ENCODE measurements around the gene AHDC1. TPM values are rescaled to one million over a fixed set of nuclear protein-coding genes. Genes with fewer than 3 reads are reported as not detected.
"Not testable (repeated sequence)": the region's sequence is repeated elsewhere in the genome, so short reads cannot be mapped to it uniquely, and the experiment has no call there.

AHDC1 gene
- polyA plus RNA-seq, 1 donor (not counting 4 experiments of a cell fraction or from before 2014, with no cell fraction given) = 4.2 TPM

- no peak for TF ChIP-seq CTCF (optimal IDR thresholded peaks at IDR 0.05 in 1 of 3, IDR thresholded peaks at IDR 0.05 in 1 of 3, conservative IDR thresholded peaks at IDR 0.05 in 1 of 3; ENCODE audit: extremely low read depth in 1 of 3, insufficient read depth in 2 of 3, low read length in 3 of 3)
- TF ChIP-seq EZH2 (IDR thresholded peaks at IDR 0.05; ENCODE audit: low read length) = no peak
- no peak overlapping the region for H2AFZ ChIP-seq (ENCODE audit: control insufficient read depth, low read length)
- H3K4me3 ChIP-seq (ENCODE audit: control insufficient read depth in 2 of 3, extremely low read depth in 1 of 3, insufficient read depth in 2 of 3, low read depth in 1 of 3, low read length in 3 of 3) = no peak overlapping the region
- no peaks in the 10 kb centered on the region for H3K79me2 ChIP-seq (ENCODE audit: control insufficient read depth, insufficient read depth, low read length)
- no peak for FAIRE-seq
- no peaks in the 10 kb centered on the region for H3K9me3 ChIP-seq (ENCODE audit: control insufficient read depth, low read depth, low read length)
- H3K4me1 ChIP-seq (ENCODE audit: control insufficient read depth, extremely low read depth, insufficient read depth, low read length) = peaks cover 17% of the 10 kb centered on the region
- no peaks in the 10 kb centered on the region for H3K36me3 ChIP-seq (ENCODE audit: control insufficient read depth in 2 of 2, extremely low read depth in 1 of 2, insufficient read depth in 2 of 2, low read length in 2 of 2)
- H4K20me1 ChIP-seq (ENCODE audit: control insufficient read depth, extremely low read depth, insufficient read depth, low read length) = no peaks in the 10 kb centered on the region
- no peaks in the 10 kb centered on the region for H3K27me3 ChIP-seq (ENCODE audit: control insufficient read depth, extremely low read depth, insufficient read depth, low read length)
- no peak for DNase-seq (ENCODE audit: low read depth, low spot score)
- dilution Hi-C loops (cut with MboI; ENCODE audit: extremely low pct_ligation_motif_present, low sequenced_read_pairs) = no loop called here
- H3K27ac ChIP-seq (ENCODE audit: control insufficient read depth, insufficient read depth, low read length) = no peak overlapping the region
- H3K9me1 ChIP-seq (ENCODE audit: control insufficient read depth, extremely low read depth, insufficient read depth, low read length) = no peaks in the 10 kb centered on the region
- no peak overlapping the region for H3K9ac ChIP-seq (ENCODE audit: control insufficient read depth, extremely low read depth, insufficient read depth, low read length)
- no peak overlapping the region for H3K4me2 ChIP-seq (ENCODE audit: control insufficient read depth, extremely low read depth, insufficient read depth, low read depth, low read length)
Observed at GRCh38 chr1:27503033-27503432, 100.9 kb downstream of the AHDC1 start.

- not testable (repeated sequence) for FAIRE-seq; DNase-seq (ENCODE audit: low read depth, low spot score); H3K9ac ChIP-seq (ENCODE audit: control insufficient read depth, extremely low read depth, insufficient read depth, low read length)
Observed at GRCh38 chr1:27501159-27501558, 102.8 kb downstream of the AHDC1 start.

GRCh38 chr1:27499142-27499541, 104.8 kb downstream of the AHDC1 start:
- Histone ChIP-seq H3K9me3 (ENCODE audit: control insufficient read depth, low read depth, low read length) (no peaks in the 10 kb centered on the region), H3K27ac (ENCODE audit: control insufficient read depth, insufficient read depth, low read length) (no peak overlapping the region), H4K20me1 (ENCODE audit: control insufficient read depth, extremely low read depth, insufficient read depth, low read length) (no peaks in the 10 kb centered on the region), H3K9me1 (ENCODE audit: control insufficient read depth, extremely low read depth, insufficient read depth, low read length) (no peaks in the 10 kb centered on the region), H3K36me3 (ENCODE audit: control insufficient read depth in 2 of 2, extremely low read depth in 1 of 2, insufficient read depth in 2 of 2, low read length in 2 of 2) (no peaks in the 10 kb centered on the region), H3K79me2 (ENCODE audit: control insufficient read depth, insufficient read depth, low read length) (no peaks in the 10 kb centered on the region), H3K27me3 (ENCODE audit: control insufficient read depth, extremely low read depth, insufficient read depth, low read length) (no peaks in the 10 kb centered on the region), H3K4me3 (ENCODE audit: control insufficient read depth in 2 of 3, extremely low read depth in 1 of 3, insufficient read depth in 2 of 3, low read depth in 1 of 3, low read length in 3 of 3) (no peak overlapping the region), H3K9ac (ENCODE audit: control insufficient read depth, extremely low read depth, insufficient read depth, low read length) (no peak overlapping the region), H3K4me1 (ENCODE audit: control insufficient read depth, extremely low read depth, insufficient read depth, low read length) (peaks cover 5% of the 10 kb centered on the region), H3K4me2 (ENCODE audit: control insufficient read depth, extremely low read depth, insufficient read depth, low read depth, low read length) (no peak overlapping the region), H2AFZ (ENCODE audit: control insufficient read depth, low read length) (no peak overlapping the region)
- no peak for DNase-seq (ENCODE audit: low read depth, low spot score)
- dilution Hi-C loops (cut with MboI; ENCODE audit: extremely low pct_ligation_motif_present, low sequenced_read_pairs) = no loop called here
- no peak for TF ChIP-seq CTCF (optimal IDR thresholded peaks at IDR 0.05 in 1 of 3, IDR thresholded peaks at IDR 0.05 in 1 of 3, conservative IDR thresholded peaks at IDR 0.05 in 1 of 3; ENCODE audit: extremely low read depth in 1 of 3, insufficient read depth in 2 of 3, low read length in 3 of 3)
- no peak for FAIRE-seq

More at GRCh38 chr1:27501159-27501558, 102.8 kb downstream of the AHDC1 start:
- H3K27me3 ChIP-seq (ENCODE audit: control insufficient read depth, extremely low read depth, insufficient read depth, low read length); H3K9me1 ChIP-seq (ENCODE audit: control insufficient read depth, extremely low read depth, insufficient read depth, low read length); H3K9me3 ChIP-seq (ENCODE audit: control insufficient read depth, low read depth, low read length); H3K4me2 ChIP-seq (ENCODE audit: control insufficient read depth, extremely low read depth, insufficient read depth, low read depth, low read length); H3K4me3 ChIP-seq (ENCODE audit: control insufficient read depth in 2 of 3, extremely low read depth in 1 of 3, insufficient read depth in 2 of 3, low read depth in 1 of 3, low read length in 3 of 3); H4K20me1 ChIP-seq (ENCODE audit: control insufficient read depth, extremely low read depth, insufficient read depth, low read length); H3K27ac ChIP-seq (ENCODE audit: control insufficient read depth, insufficient read depth, low read length); H2AFZ ChIP-seq (ENCODE audit: control insufficient read depth, low read length); H3K36me3 ChIP-seq (ENCODE audit: control insufficient read depth in 2 of 2, extremely low read depth in 1 of 2, insufficient read depth in 2 of 2, low read length in 2 of 2); dilution Hi-C loops (cut with MboI; ENCODE audit: extremely low pct_ligation_motif_present, low sequenced_read_pairs); H3K79me2 ChIP-seq (ENCODE audit: control insufficient read depth, insufficient read depth, low read length): not testable (repeated sequence)
- H3K4me1 ChIP-seq (ENCODE audit: control insufficient read depth, extremely low read depth, insufficient read depth, low read length) = peaks cover 17% of the 10 kb centered on the region
